ENCODE data around the gene ELN. TPM values are rescaled to one million over a fixed set of nuclear protein-coding genes. Genes with fewer than 3 reads are reported as not detected.

ELN gene
- total and polyA plus RNA-seq, 2 experiments from 2014 or later: 37.7 to 58.1 TPM

GRCh38 chr7:74029089-74029785 lies 1.3 kb downstream of the ELN start:
- no peak for TF ChIP-seq EZH2 (IDR thresholded peaks at IDR 0.05; ENCODE audit: borderline replicate concordance)
- TF ChIP-seq CTCF (IDR thresholded peaks at IDR 0.05; ENCODE audit: poor library complexity): no peak
- TF ChIP-seq EZH2phosphoT487 (IDR thresholded peaks at IDR 0.05; ENCODE audit: low read depth, severe bottlenecking, unreplicated experiment): no peak
- Histone ChIP-seq H3K4me3 (no peak overlapping the region), H3K9me2 (replicated peaks; ENCODE audit: insufficient read depth) (no peaks in the 10 kb centered on the region), H4K20me1 (ENCODE audit: insufficient read depth, poor library complexity, severe bottlenecking) (no peaks in the 10 kb centered on the region), H3K79me2 (no peaks in the 10 kb centered on the region), H3K9me3 (ENCODE audit: low read depth) (no peaks in the 10 kb centered on the region), H3K27me3 (peaks cover 5% of the 10 kb centered on the region), H3K36me3 (replicated peaks; ENCODE audit: insufficient read depth, low read depth) (no peaks in the 10 kb centered on the region), H3K27ac (no peak overlapping the region), H3K4me2 (peak overlapping the region; percentile 73), H2AFZ (no peak overlapping the region), H3K4me1 (ENCODE audit: insufficient read depth) (peaks cover 42% of the 10 kb centered on the region)
- no peak for DNase-seq (ENCODE audit: low spot score)
- WGBS (ENCODE audit: low lambda C conversion rate, missing lambda C conversion rate): 84% methylated on average over 13 of the region's 18 CpGs

- Histone ChIP-seq H3K4me2 (peak overlapping the region; percentile 73), H3K4me3 (no peak overlapping the region)
Observed at GRCh38 chr7:74029991-74030415, 2.0 kb downstream of the ELN start.

GRCh38 chr7:74030861-74031260 lies 2.9 kb downstream of the ELN start:
- Histone ChIP-seq H2AFZ (no peak overlapping the region), H3K36me3 (replicated peaks; ENCODE audit: insufficient read depth, low read depth) (no peaks in the 10 kb centered on the region), H3K79me2 (no peaks in the 10 kb centered on the region), H3K4me1 (ENCODE audit: insufficient read depth) (peaks cover 44% of the 10 kb centered on the region), H3K9me2 (replicated peaks; ENCODE audit: insufficient read depth) (no peaks in the 10 kb centered on the region), H3K9me3 (ENCODE audit: low read depth) (no peaks in the 10 kb centered on the region), H3K4me3 (no peak overlapping the region), H4K20me1 (ENCODE audit: insufficient read depth, poor library complexity, severe bottlenecking) (no peaks in the 10 kb centered on the region), H3K4me2 (peak overlapping the region; percentile 73), H3K27ac (no peak overlapping the region), H3K27me3 (peaks cover 4% of the 10 kb centered on the region)
- WGBS (ENCODE audit: low lambda C conversion rate, missing lambda C conversion rate): 72% methylated on average over 7 of the region's 7 CpGs
- TF ChIP-seq EZH2phosphoT487 (IDR thresholded peaks at IDR 0.05; ENCODE audit: low read depth, severe bottlenecking, unreplicated experiment): no peak
- no peak for TF ChIP-seq EZH2 (IDR thresholded peaks at IDR 0.05; ENCODE audit: borderline replicate concordance)
- TF ChIP-seq CTCF (IDR thresholded peaks at IDR 0.05; ENCODE audit: poor library complexity): no peak
- no peak for DNase-seq (ENCODE audit: low spot score)

More at GRCh38 chr7:74029991-74030415, 2.0 kb downstream of the ELN start:
- DNase-seq (ENCODE audit: low spot score): no peak
- peaks cover 5% of the 10 kb centered on the region for H3K27me3 ChIP-seq
- peaks cover 44% of the 10 kb centered on the region for H3K4me1 ChIP-seq (ENCODE audit: insufficient read depth)
- WGBS (ENCODE audit: low lambda C conversion rate, missing lambda C conversion rate): 55% methylated on average over 8 of the region's 8 CpGs
- H3K9me3 ChIP-seq (ENCODE audit: low read depth): no peaks in the 10 kb centered on the region
- no peaks in the 10 kb centered on the region for H3K36me3 ChIP-seq (replicated peaks; ENCODE audit: insufficient read depth, low read depth)
- H3K9me2 ChIP-seq (replicated peaks; ENCODE audit: insufficient read depth): no peaks in the 10 kb centered on the region
- H3K79me2 ChIP-seq: no peaks in the 10 kb centered on the region
- H2AFZ ChIP-seq: no peak overlapping the region
- TF ChIP-seq EZH2phosphoT487 (IDR thresholded peaks at IDR 0.05; ENCODE audit: low read depth, severe bottlenecking, unreplicated experiment) (no peak), EZH2 (IDR thresholded peaks at IDR 0.05; ENCODE audit: borderline replicate concordance) (no peak), CTCF (IDR thresholded peaks at IDR 0.05; ENCODE audit: poor library complexity) (no peak)
- H3K27ac ChIP-seq: no peak overlapping the region
- no peaks in the 10 kb centered on the region for H4K20me1 ChIP-seq (ENCODE audit: insufficient read depth, poor library complexity, severe bottlenecking)

All from hepatocyte (in vitro differentiated cells).